Measurements from ENCODE around the gene SCP2.

The SCP2 gene

DNA sequence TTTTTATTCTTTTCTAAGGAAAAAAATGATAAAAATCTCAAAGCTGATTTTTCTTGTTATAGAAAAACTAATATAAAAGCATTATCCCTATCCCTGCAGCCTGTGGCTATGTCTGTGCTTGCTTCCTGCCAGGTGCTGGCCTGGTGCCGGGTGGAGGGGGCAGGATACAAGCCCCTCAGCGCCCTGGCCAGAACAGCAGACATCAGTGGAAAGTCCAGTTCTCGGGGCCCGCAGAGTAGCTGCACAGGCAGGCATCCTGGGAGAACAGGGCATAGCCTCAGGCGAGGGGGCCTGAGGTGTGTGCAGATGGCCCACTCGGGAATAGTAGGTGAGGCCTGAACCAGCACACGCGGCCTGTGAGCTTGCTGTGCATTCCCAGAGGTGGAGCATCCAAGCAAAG, 158.3 kb downstream of the SCP2 start:
- no peak for DNase-seq

DNA sequence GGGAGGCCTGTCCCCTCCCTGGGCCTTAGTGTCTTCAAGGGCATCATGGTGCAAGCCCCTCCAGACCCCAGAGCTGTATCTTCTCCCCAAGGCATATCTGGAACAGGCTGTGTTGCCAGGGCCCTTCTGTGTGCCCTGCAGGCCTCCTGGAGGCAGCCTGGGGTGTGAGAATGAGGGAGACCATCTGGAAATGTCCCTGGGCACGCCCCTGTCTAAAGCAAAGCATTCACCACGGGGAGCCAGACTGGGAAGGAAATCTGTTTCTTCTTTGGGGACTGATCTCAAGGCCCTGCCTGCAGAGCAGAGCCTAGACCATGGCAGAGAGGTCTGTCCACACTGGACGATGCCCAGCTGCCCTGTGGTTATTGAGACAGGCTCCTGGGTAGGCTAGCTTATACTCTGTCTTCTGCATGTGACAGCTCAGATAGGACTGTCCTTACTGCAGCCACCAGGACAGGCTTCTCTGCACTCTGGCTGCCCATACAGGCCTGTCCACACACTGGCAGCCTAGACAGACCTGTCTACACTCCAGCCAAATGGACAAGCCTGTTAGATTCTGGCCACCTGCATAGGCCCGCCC, 159.5 kb downstream of the SCP2 start:
- DNase-seq = no peak

DNA sequence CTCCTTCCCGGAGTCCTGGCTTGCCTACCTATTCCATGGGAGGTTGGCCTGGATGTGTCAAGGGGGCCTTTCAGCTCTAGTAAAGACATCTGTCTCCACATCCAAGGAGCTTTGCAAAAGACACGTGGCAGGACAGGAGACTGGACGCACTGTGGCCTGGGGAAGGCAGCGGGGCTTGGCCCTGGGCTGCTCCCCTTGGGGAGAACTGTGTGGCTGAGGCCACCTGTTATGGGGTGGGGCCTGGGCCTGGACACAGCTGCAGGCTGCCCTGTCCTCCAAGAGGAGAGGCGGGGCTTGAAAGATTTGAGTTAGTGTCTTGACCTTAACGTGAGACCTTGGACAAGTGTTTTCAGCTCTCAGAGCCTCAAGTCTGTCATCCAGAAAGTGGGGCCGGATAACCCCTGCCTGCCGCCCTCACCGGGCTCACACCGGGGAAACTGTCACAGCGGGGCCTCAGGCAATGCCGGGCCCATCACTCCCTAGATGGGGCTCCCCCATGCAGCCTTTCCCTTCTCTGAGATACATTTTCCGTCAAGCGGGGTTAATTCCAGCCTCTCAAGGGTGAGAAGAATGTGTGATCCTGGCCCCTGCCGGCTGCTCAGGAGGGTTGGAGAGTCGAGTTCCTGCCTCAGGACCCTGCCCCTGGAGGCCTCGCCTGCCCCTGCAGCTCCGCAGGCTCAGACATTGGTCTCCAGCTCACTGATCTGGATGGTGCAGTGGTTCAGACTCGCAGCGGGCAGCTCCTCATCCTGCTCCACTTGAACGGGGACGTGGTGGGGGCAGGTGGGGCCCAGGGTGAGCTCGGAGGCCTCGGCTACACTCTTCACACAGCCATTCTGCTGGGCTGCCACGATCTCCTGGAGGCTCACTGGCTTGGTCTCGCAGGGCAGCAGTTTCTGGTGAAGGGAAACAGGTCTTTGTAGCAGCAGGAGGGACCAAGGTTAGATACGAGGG, 160.5 kb downstream of the SCP2 start:
- no peak for DNase-seq

DNA sequence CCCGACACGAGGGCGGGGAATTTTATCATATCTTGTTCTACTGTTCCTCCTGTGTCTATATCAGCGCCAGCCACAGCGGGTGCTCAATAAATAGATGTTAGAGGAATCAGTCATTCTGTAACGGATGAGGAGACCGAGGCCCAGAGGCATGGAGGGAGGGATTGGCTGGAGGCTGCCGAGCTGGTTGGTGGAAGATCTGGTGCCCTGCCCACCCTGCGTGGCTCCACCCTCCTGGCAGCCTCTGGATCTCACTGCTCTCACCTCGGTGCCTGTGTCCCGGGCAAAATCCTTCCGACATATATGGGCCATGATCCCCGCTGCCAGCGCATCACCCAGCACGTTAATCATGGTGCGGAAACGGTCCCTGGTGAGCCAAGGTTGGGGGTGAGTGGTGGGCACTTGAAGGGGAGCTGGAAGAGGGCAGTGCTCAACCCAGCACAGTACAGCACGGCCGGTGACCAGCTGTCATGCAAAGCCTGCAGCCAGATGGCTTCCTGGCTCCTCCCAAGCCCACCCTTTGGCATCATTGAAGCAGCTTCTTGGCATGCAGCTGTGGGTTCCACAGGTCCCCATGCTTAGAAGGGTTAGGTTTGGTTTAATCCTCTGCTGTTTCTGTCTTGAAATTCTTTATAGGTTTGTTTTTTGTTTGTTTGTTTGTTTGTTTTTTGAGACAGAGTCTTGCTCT, 161.7 kb downstream of the SCP2 start:
- DNase-seq = no peak

DNA sequence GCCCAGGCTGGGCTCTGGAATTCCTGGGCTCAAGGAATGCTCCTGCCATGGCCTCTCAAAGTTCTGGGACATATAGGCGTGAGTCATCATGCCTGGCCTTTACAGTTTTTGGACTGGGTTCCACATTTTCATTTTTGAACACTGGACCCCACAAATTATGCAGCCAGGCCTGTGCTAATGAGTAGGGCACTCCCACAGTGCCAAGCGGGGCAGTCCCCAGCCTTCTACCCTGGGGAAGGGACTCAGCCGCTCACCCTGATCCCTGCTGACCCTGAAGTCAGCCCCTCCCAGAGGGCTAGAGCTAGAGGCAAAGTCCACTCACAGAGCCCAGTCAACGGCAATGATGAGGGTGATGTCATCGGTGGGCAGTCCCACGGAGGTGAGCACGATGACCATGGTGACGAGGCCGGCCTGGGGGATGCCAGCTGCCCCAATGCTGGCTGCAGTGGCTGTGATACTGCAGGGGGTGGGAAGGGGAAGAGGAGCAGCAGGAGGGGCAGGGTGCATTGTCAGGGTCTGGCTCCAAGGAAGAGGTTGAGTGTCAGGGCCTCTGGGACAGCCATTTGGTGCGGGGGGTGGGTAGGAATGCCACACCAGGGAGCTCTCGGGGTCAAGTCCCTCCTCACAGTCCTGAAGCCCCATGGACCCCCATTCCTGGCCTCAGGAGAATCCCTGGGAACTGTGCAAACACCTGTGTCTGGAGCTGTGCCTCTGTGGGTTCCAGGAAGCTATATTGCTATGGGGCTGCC, 162.6 kb downstream of the SCP2 start:
- DNase-seq = no peak

DNA sequence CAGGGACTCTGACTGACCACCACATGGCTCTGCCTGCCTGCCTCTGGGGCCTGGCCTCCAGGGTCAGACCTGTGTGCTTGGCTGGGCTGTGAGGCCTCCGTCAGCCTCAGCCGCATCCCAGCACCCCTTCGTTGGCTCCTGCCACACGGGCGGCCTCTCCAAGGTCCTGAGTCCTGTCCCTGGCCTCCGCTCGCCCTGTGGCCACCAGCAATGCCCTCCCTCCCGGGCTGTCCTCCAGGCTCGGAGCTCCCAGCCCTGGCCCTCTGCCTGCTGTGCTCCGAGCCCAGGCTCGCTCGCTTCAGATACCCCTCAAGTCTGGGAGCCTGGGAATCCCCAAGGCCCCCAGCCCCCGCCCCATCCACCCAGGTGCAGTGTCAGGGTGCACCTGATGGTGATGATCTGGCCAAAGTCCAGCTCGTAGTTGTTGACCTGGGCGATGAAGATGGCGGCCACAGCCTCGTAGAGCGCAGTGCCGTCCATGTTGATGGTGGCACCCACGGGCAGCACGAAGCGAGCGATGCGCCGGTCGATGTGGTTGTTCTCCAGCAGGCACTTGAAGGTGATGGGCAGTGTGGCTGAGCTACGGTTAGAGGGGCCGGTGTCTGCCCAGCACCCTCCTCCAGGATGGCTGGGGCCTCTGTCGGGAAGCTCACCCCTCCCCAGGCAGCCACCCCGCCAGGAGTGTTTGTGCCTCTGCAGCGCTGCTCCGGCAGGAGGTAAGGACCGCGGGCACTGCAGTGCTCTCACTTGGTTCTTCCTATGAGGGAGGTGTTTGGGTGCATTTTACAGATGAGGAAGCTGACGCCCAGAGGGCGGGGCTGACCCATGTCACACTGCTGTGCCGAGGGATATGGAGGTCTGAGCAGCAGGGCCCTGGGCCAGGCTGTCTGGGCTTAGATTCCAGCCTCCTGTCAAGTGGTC, 163.4 kb downstream of the SCP2 start:
- peak; percentile 35 for DNase-seq

DNA sequence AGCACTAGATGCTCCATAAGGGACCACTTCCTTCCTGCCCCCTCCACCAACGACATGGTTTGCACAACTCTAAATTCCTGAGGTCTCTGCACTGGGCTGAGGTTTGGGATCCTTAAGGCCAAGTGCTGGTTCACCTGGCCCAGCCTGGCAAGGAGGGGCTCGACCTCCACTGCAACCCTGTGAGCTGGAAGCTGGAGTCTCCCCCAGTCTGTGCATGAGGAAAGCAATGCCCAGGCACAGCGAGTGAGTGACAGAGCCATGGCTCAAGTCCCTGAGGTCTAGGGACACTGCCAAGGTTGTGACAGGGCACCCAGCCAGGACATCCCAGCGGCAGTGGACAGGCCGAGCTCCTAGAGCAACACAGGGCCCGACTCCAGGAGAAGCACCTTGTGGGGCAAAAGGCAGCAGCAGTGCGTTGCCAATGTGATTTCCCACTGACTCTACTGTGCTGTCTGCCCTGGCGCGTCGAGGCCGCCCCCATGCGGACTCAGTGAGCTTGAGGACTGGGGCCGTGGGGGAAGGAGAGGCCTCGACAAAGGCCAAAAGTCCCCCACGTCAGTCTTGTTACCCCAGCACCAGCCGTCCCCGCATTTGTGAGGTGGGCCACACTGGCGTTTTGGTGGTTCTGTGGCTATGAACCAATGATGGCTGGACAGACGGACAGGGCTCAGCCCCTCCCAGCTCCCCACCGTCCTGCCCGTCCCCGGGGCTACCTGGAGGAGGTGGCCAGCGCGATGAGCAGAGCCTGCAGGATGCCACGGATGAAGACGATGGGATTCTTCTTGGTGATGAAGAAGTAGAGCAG, 165.0 kb downstream of the SCP2 start:
- DNase-seq = no peak

DNA sequence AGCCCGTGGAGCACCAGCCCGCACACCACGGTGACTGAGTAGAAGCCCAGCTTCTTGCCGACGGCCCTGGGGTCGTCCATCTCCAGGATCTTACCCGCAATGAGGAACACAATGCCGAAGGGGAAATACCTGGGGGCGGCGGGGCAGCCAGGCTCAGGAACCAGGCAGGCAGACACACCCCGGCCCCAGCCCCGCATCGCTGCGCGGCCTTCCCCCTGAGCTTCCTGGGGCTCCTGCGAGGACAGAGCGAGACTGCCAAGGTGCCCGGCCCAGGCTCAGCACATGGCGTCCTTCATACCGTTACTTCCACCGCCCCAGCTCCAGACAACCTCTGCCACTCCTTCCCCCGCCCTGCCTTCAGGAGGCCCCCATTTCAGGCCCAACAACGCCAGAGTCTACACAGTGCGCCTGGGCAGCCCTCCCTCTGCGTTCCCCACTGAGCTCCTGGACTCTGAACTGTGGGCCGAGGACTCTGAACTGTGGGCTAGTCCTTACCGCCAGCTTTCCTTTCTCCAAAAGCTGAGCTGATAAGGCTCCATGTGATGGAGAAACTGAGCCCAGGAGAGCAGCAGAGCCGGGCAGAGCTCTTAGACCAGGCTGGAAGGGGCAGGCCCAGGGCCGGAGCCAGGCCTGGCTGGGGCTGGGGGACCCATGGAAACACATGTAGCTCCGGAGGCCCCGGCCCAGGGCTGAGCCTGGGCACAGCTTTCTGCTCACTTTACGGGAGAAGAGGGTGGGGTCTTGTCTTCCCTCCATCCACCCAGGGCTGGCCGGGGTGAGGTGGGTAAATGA, 165.8 kb downstream of the SCP2 start:
- DNase-seq = no peak

DNA sequence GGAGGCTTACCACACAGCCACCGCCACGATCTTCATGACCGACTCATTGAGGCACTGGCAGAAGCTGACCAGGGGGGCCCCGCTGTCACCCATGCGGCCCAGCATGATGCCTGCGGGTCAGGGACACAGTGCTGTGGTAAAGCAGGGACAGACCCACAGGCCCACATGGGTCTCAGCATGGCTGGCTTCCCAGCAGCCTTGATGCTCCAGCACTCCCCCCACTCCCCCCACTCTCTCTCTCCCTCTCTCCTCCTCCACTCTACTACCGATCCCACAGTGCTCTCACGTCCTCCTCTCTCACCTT, 166.3 kb downstream of the SCP2 start:
- no peak for DNase-seq

DNA sequence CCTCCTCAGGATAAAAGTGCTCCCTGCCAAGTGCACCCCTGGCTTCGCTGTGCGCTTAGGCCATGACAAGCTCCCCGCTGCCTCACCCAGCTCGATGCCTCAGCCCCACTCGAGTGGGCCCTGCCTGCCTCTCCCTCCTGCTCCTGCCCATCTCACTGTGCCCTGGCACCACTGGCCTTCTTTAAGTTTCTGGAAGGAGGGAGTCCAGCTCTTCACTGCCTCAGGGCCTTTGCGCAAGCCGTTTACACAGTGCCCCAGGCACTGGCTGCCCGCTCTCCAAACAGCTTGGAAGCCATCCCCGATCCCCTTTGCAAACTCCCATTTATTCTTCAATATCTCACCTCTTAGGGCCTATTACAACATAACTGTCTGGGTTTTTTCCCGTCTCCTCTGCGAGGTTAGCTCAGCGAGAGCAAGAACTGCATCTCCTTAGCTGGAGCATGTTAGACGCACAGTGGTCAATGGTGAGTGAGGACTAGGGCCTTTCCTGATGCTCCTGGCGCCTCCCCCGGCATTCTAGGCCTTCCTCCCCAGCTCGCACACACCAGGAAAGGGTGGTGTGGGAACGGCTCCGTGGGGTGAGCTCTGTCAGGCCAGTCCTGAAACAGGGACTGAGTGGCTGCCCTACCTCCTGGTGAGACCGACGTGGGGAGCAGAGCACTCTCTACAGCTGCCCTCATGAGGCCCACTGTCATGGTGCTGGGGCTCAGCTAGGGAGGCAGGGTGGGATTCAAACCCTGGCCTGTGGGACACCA, 166.9 kb downstream of the SCP2 start:
- no peak for DNase-seq

DNA sequence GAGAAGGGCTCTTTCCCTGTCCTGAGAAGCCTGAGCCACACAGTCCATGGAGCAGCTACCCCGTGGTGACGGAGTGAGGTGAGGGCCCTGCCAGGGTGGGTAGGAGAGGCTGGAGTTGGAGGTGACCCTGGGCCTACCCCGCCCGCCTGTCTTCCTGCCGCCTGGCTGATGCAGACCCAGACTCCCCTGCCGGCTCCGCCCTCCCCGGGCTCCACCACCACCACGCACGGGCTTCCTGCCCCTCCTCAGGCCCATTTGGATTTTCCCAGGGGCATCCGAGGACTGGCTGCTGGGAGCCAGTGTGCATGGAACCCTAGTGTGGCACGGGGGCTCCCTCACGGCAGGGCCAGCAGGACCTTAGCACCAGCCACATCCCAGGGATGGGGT, 167.4 kb downstream of the SCP2 start:
- no peak for DNase-seq

All from RPMI8226 (cell line).